WI38 (cell line): ENCODE measurements around the gene ITPR3.
A peak's percentile ranks its signal among the peaks of the same experiment; 100 is the strongest.

Experiments used
- H3K4me3 ChIP-seq: 2 replicates; pipeline ENCODE4 v1.5.1; 2011; ENCODE audit warnings: low read depth, mild to moderate bottlenecking, control low read depth, low read length
- CTCF ChIP-seq: IDR thresholded peaks from 2 replicates; pipeline ENCODE4 v1.5.1; 2012; ENCODE audit warnings: low read depth, mild to moderate bottlenecking, control low read depth, low read length

Gene ITPR3

DNA sequence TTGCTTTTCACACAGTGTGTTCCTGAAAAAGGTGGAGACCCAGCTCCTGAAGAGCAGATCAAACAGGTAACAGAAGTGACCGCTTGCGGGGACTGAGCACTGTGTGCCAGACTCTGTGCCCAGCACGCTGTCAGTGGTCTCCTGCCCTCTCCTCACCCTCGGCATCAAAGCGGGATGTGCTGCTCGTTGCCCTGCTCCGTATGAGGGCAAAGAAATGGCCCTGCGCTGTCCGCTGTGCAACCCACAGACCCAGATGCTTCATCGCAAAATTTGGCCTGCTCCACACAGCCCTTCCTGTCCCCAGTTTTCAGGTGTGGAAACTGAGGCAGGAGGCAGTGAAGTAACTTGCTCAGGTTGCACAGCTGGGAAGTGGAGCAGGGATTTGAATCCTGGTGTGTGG is 76.7 kb downstream of the ITPR3 start:
- TF ChIP-seq CTCF: no peak
- H3K4me3 ChIP-seq: no peak overlapping the region

GRCh38 chr6:33698494-33698893 is 77.4 kb downstream of the ITPR3 start:
- no peak overlapping the region for H3K4me3 ChIP-seq
- TF ChIP-seq CTCF: no peak

GRCh38 chr6:33699131-33699530 is 78.0 kb downstream of the ITPR3 start:
- no peak for TF ChIP-seq CTCF
- H3K4me3 ChIP-seq: no peak overlapping the region

DNA sequence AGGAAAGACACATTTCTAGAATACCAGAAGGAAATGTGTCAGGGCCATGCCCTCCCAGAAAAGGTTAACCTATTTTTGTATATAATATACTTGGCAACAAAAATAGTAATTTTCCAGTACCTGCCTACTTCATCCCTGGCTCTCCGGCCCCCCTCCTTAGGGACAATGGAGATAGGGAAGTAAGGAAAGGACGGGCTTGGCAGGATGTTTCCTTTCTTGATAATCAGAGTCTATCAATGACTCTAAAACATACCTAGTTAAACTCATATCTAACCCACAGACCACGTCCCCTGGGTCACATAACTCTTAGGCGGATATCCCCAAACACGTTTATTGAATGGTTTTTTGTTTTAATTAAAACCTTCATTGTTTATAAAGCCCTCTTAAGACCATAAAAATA is 78.6 kb downstream of the ITPR3 start:
- H3K4me3 ChIP-seq: no peak overlapping the region

GRCh38 chr6:33700391-33701050 is 79.4 kb downstream of the ITPR3 start:
- TF ChIP-seq CTCF: peak; percentile 66
- no peak overlapping the region for H3K4me3 ChIP-seq

More for the DNA sequence above, 78.6 kb downstream of the ITPR3 start:
- no peak for TF ChIP-seq CTCF

DNA sequence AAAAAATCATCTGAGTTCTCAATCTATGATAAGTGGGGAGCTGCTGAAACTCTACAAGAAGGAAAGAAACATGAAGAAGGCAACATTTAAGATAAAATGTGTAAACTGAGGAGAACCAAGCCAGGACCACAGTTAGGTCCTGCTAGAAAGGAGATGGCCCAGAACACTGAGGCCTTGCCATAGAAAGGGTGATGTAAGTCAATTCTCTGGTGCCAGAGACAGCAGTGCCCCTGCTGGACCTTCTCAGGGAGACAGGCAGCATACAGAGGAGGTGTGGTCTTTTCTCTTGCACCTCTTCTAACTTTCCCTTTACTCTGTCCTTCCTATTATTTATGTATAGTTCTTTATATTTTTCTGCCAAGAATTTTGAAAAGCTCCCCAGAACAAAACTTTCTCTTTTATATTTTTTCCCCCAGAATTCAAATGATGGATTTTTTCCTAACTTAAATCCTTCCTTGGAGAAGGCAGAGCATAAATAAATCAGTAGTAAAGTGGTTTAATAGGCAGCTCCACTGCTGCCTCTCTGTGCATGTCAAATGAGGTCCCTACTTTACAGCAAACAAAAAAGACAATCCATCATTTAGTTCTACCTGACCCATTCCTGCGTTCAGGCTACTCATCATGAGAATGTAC is 81.3 kb downstream of the ITPR3 start:
- H3K4me3 ChIP-seq: no peak overlapping the region
- peak; percentile 55 for TF ChIP-seq CTCF

DNA sequence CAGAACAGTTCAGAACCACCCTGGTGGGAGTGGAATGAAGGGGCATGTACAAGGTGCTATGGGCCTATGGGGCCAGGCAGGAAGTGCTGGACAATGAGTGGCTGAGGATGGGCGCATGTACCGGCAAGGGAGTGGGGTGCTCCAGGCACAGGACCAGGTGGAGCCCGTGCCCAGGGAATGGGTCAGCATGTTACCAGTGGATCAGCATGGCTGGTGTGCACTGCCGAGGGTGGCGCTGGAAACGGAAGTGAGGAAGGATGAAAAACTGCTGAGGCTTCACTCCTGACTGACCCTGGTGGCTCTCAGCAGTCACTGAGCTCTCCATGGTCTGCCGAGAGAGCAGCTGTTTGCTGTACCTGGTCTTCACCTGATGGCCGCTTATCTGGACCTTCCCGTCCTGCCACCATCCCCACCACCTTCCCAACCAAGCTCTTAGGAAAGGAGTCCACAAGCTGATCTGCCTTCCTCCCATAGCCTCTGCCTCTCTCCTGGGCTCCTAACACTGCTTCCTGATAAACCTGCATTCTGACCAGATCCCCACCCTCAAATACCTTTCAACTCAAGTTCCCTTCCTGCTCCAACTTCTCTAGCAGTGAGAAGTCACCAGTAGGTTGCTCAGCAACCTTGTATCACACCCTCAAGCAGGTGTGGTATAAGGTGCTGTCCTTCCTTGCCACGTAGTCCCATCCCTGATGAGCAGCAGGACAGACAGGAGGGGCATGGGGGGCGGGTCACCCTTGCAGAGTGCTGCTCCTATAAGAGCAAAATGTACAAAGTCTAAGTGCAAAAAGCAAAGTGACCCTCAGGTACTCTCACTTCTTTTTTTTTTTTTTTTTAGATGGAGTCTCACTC is 83.3 kb downstream of the ITPR3 start:
- TF ChIP-seq CTCF: no peak
- H3K4me3 ChIP-seq: no peak overlapping the region
